ENCODE measurements around the gene SEMA5B.

DNA sequence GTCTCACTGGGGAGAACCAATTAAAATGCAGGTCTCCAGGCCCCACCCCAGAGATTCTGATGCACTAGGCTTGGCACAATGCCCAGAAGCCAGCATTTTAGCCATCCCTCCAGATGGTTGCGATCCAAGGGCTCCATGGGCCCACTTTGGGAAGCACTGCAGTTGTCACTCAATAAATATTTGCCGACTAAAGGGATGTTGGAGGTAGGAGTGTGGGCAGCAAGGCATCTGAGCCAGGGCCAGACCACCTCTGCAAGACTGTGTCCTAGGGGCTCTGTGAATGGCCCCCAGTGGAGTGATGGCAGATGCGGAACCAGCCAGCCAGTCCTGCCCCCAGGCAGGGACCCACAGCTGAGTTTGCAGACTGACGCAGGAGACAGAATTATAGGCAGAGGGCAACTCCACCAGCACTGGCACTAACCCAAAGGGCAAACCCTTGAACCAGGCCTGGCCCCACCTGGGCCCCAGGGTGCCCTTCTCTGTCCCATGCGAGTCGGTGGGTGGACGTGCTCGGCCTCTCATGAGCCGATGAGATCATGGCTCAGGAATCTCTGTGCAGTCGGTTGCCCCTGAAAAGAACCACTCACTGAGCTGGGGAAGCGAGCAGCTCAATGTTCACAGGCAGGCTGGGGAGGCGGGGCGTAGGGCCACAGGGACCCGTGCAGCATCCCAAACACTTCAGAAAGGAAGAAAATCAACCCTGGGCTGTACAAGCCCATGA is 49.7 kb downstream of the SEMA5B start:
- no peak for TF ChIP-seq EZH2 (IDR thresholded peaks at IDR 0.05)
- TF ChIP-seq POLR2AphosphoS5 (IDR thresholded peaks at IDR 0.05; ENCODE audit: borderline replicate concordance, low read depth, low read length): no peak; the same call in 1 of the 2 replicates
- peak; percentile 47 for TF ChIP-seq FOXP2 (optimal IDR thresholded peaks at IDR 0.05; ENCODE audit: control extremely low read depth, extremely low read length, insufficient read depth)

Measured in SK-N-MC (cell line).